ENCODE results near the gene MAP6.
A peak's percentile ranks its signal among the peaks of the same experiment; 100 is the strongest.

Gene MAP6

DNA sequence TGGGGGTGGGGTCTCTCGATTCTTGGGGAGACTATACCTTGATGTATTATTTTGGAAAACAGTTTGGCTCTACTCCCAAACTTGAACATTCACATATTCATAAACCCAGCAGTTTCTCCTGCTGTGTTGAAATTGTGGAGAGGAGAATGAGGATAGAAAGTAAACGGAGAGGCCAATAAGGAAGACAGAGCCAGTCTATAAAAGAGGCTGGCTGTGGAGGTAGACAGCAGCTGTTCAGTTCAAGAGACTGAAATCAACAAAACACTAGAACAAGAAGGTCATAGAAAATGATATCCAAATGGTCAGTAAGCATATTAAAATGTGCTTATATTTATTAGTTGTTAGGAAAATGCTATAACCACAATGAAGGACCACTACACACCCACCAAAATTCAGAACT lies 46.9 kb upstream of the MAP6 start:
- Histone ChIP-seq H3K9me2 (replicated peaks; ENCODE audit: insufficient read depth, low read length) (no peaks in the 10 kb centered on the region), H2AFZ (ENCODE audit: low read length) (no peak overlapping the region), H3K4me2 (ENCODE audit: low read depth, low read length) (no peak overlapping the region), H3F3A (ENCODE audit: insufficient read depth, low read length) (no peaks in the 10 kb centered on the region), H3K9ac (ENCODE audit: low read length) (no peak overlapping the region), H3K4me3 (ENCODE audit: low read length) (no peak overlapping the region), H3K9me3 (replicated peaks; ENCODE audit: insufficient read depth, low read length) (no peaks in the 10 kb centered on the region), H3K27me3 (replicated peaks; ENCODE audit: insufficient read depth, low read length) (no peaks in the 10 kb centered on the region), H3K79me2 (ENCODE audit: low read length) (no peaks in the 10 kb centered on the region), H4K20me1 (ENCODE audit: insufficient read depth, low read length) (no peaks in the 10 kb centered on the region), H3K4me1 (ENCODE audit: low read length) (no peaks in the 10 kb centered on the region), H3K36me3 (replicated peaks; ENCODE audit: insufficient read depth, low read length) (no peaks in the 10 kb centered on the region), H3K27ac (ENCODE audit: low read length) (no peak overlapping the region)
- TF ChIP-seq EZH2phosphoT487 (IDR thresholded peaks at IDR 0.05; ENCODE audit: low read length) (no peak), EZH2 (optimal IDR thresholded peaks at IDR 0.05; ENCODE audit: low read depth, low read length) (no peak), CTCF (IDR thresholded peaks at IDR 0.05; ENCODE audit: low read length) (no peak)
- no peak for DNase-seq

DNA sequence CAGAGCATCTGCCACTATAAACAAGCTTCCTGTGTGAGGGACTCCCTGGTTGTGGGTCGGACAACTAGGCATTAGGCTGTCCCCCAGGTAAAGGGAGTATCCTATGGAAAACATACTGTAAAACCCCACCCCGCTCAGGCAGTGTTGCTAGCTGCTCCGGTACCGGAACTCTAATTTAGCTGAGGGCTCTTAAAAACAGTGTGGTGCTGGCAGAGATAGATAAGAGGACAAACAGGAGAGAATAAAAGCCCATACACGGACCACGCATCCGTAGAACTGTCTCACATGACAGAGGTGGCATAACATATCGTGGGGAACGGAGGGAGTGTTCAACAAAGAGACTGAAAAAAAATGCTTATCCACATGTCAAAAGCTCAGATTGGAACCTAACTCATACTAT lies 45.4 kb upstream of the MAP6 start:
- no peaks in the 10 kb centered on the region for H3K79me2 ChIP-seq (ENCODE audit: low read length)
- H3K27ac ChIP-seq (ENCODE audit: low read length): no peak overlapping the region
- no peaks in the 10 kb centered on the region for H3K4me1 ChIP-seq (ENCODE audit: low read length)
- H3K9ac ChIP-seq (ENCODE audit: low read length): no peak overlapping the region
- no peak overlapping the region for H3K4me2 ChIP-seq (ENCODE audit: low read depth, low read length)
- no peak overlapping the region for H3K4me3 ChIP-seq (ENCODE audit: low read length)
- H2AFZ ChIP-seq (ENCODE audit: low read length): no peak overlapping the region
- no peaks in the 10 kb centered on the region for H3K9me2 ChIP-seq (replicated peaks; ENCODE audit: insufficient read depth, low read length)
- no peaks in the 10 kb centered on the region for H3K9me3 ChIP-seq (replicated peaks; ENCODE audit: insufficient read depth, low read length)
- no peak for TF ChIP-seq EZH2phosphoT487 (IDR thresholded peaks at IDR 0.05; ENCODE audit: low read length)
- no peak for TF ChIP-seq EZH2 (optimal IDR thresholded peaks at IDR 0.05; ENCODE audit: low read depth, low read length)
- TF ChIP-seq CTCF (IDR thresholded peaks at IDR 0.05; ENCODE audit: low read length): no peak
- H3F3A ChIP-seq (ENCODE audit: insufficient read depth, low read length): no peaks in the 10 kb centered on the region
- no peak for DNase-seq
- H3K27me3 ChIP-seq (replicated peaks; ENCODE audit: insufficient read depth, low read length): no peaks in the 10 kb centered on the region
- H3K36me3 ChIP-seq (replicated peaks; ENCODE audit: insufficient read depth, low read length): no peaks in the 10 kb centered on the region
- no peaks in the 10 kb centered on the region for H4K20me1 ChIP-seq (ENCODE audit: insufficient read depth, low read length)

GRCh38 chr11:75706260-75706729 lies 37.5 kb upstream of the MAP6 start:
- peak; percentile 68 for DNase-seq
- no peaks in the 10 kb centered on the region for H4K20me1 ChIP-seq (ENCODE audit: insufficient read depth, low read length)
- H3F3A ChIP-seq (ENCODE audit: insufficient read depth, low read length): no peaks in the 10 kb centered on the region
- H3K4me3 ChIP-seq (ENCODE audit: low read length): peak overlapping the region; percentile 32
- no peaks in the 10 kb centered on the region for H3K36me3 ChIP-seq (replicated peaks; ENCODE audit: insufficient read depth, low read length)
- H3K4me1 ChIP-seq (ENCODE audit: low read length): 0 out of 2 replicates have a peak, but pooled peaks cover 4% of the 10 kb centered on the region
- peak overlapping the region; percentile 67 for H2AFZ ChIP-seq (ENCODE audit: low read length)
- peak overlapping the region; percentile 89; the same call in 1 of the 2 replicates for H3K4me2 ChIP-seq (ENCODE audit: low read depth, low read length)
- no peaks in the 10 kb centered on the region for H3K9me3 ChIP-seq (replicated peaks; ENCODE audit: insufficient read depth, low read length)
- H3K9me2 ChIP-seq (replicated peaks; ENCODE audit: insufficient read depth, low read length): no peaks in the 10 kb centered on the region
- H3K9ac ChIP-seq (ENCODE audit: low read length): peak overlapping the region; percentile 20; the same call in 1 of the 2 replicates
- no peak overlapping the region for H3K27ac ChIP-seq (ENCODE audit: low read length)
- no peaks in the 10 kb centered on the region for H3K27me3 ChIP-seq (replicated peaks; ENCODE audit: insufficient read depth, low read length)
- H3K79me2 ChIP-seq (ENCODE audit: low read length): no peaks in the 10 kb centered on the region
- TF ChIP-seq CTCF (IDR thresholded peaks at IDR 0.05; ENCODE audit: low read length): peak; percentile 91
- TF ChIP-seq EZH2phosphoT487 (IDR thresholded peaks at IDR 0.05; ENCODE audit: low read length): no peak

All from MM.1S (cell line).